OCI-M2 (cell line): ENCODE results near the gene LINC01488.

ENCODE experiments used
- DNase-seq: peaks from one replicate; lab custom pipeline; 2025; ENCODE audit not compliant: unreplicated experiment; lab: John Stamatoyannopoulos, UW

The LINC01488 gene

DNA sequence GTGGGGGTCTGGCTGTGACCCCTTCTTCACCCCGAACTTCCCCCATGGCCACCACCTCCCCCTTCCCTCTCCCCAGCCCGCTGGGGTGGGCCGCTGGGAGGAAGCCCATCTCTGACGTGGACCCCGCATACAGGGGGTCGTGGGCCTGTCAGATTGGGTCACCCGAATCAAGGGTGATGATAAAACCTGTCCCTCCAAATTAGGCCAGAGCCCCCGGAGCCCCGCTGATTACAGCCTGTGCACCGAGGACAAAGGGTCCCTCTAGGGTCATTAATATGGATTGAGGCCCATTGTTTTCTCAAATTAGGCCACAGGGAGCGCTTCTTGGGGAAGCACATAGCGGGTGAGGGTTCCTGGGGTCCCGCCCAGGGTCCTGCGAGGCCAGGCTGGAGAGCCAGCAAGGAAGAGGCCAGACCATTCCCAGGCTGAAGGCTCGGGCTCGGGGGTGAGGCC, 4.9 kb upstream of the LINC01488 start:
- DNase-seq, result no peak

DNA sequence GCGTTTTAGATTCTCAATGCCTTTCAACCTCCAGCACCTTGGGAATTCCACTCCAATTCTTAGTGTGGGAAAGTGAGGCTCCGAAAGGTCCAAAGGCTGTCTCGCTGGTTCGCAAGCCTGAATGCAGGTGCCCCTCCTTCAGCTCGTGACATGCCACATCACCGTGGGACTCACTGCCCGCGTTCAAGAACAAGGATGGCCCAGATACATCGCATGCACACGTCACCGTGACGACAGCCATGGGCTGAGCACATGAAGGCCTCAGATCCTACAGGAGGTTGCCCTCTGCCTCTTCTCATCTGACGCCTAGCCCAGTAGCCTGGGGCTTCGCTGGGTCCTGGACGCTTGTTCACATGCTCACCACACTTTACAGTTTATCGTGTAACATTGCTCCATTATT, 4.4 kb upstream of the LINC01488 start:
- no peak for DNase-seq

DNA sequence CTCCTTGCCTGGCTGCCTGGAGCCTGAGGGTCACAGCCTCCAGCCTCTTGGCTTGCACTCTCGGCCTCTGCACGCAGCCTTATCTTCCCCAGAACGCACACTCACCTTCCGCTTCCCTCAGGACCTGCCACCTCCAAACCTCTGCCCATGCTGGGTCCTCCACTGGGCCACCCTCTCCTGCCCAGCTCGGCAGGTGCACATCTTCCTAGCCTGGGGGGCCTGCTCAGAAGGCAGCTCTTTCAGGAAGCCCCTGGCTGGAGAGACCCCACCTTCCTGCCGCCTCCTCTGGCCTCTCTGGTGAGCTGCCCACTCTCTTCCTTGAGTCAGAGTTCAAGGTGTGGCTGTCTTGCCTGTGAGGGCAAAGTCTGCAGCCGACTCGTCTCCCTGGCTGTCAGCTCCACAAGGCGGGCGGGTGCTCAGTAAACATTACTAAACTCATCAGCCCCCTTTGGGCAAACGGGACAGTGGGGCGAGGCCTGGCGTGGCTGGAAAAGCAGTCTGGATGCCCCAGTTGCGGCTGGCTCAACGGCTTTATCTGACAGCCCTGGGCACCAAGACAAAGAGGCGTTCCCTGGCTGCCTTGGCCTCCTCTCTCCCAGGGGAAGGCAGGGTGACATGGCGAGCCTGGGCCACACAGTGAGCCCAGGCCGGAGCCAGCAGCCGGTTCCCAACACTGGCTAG, 1.7 kb upstream of the LINC01488 start:
- DNase-seq, result no peak

DNA sequence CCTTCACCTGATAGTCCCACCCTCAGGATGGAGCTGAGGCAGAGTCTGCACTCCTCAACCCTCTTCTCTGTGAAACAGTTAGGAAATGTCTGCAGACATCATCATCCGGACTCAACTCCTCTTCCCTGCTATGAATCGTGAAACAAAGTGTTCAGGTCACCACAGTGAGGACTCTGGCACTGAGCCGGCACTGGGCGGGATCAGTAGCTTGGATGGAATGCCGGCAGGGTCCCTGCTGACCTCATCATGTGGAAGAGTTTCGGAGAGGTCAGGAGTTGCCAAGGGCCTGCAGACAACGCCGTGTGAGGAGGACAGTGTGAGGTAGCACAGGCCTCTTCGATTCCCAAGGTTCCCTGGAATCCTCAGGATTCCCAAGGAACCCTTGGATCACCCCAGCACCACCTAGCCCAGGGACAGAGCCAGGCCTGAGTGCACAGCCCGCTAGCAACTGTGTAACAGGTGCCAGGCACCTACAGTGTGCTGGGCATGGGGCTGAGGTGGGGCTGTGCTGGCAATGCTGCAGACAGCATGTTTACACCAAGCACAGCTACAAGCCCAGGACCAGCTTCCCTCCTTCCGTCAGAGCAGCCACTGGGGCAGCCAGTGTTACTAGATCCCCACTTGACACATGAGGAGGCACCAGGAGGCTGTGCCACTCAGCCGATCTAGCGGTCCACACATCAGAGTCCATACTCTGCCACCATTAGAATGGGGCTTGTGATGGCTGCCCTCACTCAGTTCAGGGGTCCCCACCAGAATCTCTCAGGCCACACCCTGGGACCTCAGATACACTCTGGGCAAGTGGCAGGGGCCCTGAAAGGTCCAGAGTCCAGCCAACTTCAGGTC, 693 bp upstream of the LINC01488 start:
- DNase-seq, result no peak

DNA sequence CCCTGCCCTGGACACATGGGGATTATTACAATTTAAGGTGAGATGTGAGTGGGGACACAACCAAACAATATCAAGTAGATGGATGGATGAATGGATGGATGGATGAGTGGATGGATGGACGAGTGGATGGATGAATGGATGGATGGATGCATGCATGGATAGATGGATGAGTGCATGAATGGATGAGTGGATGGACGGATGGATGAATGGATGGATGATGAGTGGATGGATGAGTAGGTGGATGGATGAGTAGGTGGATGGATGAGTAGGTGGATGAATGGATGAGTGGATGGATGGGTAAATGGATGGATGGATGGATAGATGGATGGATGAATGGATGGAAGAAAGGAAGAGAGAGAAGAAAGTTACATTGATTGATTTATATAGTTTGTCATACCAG, 859 bp downstream of the LINC01488 start:
- no peak for DNase-seq

DNA sequence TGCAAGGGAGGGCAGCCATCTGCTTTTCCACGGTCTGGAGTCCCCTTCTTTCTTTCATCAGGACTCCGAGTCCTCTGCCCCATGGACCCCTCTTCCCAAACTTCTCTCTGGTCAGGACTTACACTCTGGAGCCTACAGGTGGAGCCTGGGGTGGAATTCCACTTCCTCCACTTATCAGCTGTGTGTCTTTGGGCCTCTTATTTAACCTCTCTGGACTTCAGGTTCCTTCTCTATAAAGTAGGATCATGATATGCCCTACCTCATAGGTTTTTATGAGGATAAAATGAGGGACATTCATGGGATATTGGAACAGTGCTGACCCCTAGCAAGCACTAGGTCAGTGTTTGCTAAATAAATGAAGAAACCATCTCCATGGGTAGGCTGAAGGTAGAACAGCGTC, 1.7 kb downstream of the LINC01488 start:
- DNase-seq, result no peak

DNA sequence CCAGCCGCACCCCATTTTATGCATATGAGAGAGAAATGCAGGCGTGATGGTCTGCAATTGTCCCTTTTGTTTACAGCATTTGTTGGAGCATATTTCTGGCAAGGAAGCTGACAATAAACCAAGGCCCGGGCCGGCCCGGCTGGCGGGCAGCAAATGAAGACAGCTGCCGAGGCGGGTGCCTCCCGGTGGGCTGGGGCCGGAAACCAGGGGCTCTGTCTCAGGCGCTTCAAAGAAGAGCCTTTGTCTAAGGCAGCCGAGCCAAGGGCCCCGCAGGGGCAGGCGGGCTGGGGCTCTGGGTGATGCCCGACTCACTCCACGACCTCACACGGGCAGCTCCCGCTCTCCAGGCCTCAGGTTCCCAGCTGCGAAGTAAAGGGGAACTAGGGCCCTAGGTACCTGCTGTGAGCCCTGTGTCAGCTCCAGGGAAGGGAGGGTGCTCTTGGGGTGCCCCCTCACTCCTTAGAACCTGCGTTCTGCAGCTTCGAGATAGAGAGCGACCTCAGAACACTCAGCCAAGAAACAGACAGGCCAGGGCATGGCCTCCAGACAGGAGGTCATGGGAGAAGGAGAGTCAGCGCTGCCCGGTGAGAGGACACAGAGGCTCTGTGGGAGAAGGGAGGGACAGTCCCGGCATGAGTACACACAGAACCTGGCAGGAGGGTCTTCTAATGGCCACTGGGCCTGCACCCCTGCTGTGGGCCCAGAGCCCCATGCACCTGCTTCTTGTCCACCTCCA, 2.4 kb downstream of the LINC01488 start:
- no peak for DNase-seq

DNA sequence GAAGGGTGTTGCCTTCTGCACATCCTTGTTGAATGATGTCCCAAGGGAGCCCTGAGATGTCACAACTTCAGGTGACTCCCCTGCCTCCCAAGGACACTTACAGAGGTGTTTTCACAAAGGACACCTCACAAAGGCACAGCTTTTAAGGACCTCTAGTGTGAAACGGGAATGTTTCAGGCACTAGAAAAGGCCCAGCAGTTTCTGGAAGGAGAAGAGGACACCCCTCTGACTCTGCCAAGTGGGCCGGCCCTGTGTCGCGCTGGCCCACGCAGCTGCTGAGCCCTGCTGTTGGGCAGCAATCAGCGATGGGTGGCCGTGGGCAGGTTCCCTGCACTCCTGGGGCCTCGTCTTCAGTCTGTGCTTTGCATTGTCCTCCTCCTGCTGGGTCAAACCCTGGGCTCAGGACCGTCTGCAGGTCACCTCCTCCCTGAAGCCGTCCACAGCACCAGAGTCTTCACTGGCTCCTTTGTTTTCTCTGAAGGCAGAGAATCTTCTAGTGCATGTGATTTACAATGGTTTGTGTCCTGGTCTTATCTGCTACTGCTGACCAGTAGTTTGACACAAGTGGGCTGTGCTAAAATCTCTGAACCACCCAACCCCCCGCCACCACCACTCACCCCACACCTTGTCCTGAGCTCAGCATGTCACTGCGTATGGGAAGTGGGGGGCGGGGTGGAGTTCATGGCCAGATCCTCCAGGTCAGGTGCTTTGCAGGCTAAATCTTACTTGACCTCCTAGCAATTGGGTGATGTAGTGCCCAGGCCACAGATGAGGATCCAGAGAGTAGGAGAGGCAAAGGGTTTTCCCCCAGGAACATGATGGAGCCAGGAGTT, 3.2 kb downstream of the LINC01488 start:
- DNase-seq, result no peak

DNA sequence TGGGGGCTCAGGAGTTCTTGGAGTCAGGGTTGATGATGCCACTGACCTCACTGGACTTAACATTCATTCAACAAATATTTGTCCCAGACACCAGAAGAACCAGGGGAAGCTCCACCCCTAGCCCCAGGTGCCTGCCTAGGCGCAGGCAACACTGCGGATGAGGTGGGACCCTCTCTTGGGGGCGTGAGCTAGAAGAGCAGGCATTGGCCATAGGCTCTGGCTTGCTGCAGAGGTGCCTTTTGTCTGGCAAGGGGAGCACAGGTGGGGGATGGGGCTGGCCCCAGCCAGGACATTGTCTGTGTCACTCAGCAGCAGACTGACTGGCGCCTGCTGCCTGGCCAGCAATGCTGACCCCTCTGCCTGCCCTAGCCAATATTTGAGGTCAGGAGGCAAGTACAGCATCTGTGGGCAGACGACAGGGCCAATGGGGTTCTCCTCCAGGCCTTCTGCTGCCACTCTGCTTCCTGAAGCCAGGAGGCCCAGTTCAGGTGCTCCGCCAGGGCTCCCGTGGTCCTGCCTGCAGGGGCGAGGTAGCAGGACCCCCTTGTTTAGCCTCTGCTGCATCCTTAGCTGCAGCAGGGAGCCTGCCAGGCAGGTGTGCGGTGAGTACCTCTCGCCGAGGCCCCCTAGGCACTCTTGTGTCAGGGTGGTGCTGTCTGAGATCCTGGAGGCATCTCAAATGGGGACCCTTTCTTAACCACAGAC, 4.0 kb downstream of the LINC01488 start:
- no peak for DNase-seq

DNA sequence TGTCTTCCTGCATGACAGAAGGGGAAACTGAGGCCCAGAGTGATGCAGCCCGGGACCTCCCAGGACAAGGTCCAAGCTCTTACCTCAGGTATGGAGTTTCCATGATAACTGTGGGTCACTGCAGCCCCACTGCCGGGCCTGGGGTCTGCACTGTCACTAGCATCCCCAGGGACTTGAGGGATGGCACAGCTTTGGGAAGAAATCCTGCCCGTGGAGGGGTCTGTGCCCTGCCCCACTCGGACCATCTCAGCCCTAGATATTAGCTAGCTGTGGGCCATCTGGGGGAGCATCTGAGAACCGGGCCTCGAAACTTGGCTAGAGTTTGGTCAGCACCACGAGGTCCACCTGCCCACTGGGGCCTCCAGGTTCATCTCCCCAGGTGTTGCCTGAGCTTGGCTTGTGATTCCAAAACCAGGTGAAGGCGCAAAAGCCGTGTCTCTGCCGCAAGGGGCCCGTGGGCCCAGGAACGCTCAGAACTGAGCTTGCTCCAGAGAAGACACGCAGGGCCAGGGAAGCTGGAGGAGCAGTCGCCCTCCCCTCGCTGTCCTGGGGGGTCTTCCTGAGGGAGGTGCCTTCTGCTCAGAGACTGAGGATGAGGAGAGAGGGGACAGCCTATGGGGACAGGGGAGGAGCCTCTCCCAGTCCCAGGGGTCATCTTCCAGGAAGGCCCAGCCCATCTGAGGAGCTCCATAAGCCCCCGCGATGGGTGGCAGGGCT, 4.8 kb downstream of the LINC01488 start:
- DNase-seq, result no peak

DNA sequence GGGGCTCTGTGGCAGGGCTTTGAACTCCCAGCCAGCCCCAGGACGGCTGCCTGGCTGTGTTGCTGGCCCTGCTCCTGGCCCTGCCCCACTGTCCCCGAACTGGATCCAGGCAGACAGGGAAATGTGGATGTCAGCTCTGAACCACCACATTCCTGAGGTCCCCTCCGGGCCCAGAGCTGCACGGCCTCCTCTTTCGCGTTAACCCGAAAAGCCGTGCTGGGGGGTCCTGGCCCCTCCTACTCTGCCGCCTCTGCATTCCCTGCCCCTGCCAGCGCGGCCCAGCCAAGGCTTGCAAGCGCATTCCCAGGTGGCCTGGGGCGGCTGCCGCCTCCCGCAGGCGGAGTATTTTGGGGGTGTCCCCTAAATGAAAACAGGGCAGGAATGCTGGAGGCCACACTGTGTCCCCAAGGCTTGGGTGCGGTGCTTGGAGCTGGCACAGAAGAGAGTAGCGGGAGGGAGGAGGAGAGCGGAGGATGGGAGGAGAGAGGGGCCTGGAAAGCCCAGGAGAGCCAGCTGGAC, 5.4 kb downstream of the LINC01488 start:
- no peak for DNase-seq

DNA sequence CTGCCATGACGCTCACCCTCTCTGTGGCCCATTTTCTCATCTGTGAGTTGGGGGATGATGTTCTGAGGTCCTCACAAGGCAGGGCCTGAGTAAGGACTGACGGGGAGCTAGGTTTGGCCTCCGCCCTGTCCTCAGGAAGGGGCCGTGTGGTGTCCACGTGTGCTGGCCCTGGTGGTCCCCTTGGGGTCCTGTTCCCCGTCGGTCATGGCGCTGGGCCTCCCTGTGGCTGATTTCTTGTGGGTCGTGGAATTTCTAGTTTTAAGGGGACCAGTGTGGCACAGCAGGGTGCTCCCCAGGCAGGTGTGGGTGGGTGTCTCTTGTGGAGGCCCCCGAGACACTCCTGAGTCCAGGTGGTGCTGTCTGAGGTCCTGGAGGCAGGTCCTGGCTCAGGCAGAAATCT, 5.9 kb downstream of the LINC01488 start:
- no peak for DNase-seq

DNA sequence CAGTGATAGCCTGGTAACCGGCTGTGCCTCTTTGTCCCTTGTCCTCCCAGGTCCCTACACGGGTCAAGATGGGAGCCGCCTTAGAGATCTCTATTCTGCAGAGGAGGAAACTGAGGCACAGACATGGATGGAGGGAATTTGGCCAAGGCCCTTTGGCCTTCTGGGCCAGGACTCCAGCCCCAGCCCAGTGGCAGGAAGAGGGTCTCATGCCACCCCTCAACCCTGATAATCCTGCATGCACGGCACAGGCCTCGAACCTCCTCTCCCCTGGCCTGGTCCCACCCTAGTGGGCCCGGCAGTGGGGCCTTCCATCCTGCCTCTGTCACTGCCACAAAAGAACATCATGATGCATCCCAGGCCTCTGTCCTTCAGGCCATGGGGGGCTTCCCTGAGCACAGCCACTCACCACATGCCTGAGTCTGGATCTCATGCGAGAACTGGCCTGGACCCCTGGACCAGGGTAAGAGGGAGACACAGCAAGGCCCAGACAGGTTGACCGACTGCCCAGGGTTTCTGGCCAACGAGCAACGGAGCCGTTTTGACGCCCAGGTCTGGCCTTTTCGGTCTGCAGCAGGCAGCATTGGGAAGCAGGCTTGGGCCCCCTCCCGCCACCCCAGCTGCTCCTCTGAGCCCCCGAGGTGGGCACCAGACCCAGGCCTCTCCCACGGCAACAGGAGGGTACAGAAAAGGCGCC, 6.5 kb downstream of the LINC01488 start:
- DNase-seq, result no peak

DNA sequence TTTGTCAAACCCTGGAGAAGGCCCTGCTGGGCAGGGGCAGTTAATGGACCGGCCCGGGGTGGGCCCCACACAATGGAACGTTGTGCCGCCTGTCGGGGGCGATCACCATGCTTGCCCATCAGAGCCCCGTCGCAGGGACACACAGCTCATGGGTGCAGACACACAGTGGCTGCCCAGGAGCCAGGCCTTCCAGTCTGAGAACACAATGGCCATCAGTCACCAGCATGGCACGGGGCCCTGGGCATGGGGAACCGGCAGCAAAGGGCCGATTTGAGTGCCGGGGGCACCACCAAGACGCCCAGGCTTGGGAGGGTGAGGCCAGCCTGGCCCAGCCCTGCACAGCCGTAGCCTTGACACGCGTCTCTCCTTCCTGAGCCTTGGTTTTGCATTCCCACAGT, 7.1 kb downstream of the LINC01488 start:
- no peak for DNase-seq

DNA sequence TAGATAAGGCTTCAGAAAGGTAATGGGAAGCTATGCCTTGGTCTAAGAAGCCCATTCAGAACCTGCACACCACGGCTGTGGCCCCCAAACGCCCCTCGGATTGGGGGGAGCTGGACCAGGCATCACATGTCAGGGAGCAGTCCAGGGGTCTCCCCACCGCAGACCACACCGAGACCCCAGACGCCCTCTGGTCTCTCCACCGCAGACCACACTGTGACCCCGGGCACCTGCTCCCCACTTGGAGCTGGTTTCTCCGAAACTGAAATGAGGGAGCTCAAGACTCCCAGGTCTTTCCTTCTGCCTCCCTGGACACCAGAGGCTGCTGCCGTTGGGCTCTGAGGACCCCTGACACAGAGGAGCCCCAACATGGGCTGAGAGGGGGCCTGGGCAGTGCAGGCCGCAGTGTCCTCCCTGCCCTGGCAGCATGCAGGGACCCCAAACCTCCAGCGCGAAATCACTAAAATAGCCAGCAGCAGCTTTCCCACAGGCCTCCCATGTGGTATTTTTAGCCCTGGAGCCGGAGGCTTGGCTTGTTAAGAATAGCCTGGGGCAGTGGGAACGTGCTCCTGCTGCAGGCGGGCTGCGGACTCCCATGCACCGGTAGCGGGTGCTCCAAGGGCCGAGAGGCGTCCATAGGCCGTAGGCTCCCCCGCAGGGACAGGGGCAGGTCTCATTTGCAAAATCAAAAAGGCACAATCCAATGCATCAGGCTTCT, 7.7 kb downstream of the LINC01488 start:
- DNase-seq, result no peak

DNA sequence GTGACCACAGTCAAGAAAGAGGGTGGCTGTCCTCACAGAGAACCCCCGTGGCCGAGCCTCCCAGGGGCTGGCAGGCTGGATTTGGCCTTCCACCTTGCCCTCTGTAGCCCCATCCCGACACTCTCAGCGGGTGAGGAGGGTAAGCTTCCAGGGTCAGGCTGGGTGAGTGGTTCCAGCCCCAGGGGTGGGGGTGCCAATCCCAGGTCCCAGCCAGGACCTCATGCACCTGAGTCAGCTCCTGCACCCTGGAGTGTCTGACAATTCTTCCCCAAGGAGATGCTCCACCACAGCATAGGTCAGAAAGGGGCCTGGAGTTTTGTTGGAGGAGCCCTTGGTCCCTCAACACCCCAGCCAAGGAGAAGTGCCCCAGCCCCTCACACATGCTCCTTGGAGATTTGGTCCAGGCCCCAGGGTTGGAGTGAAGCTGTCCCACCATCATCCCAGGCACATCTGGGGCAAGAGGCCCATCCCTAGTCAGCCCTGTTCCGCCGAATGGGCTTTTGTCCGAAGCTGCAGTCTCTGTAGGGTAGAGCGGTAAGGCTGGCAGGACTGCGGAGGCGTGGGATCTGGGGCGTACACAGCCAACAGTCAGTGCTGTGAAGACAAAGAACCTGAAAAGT, 8.4 kb downstream of the LINC01488 start:
- DNase-seq, result no peak

DNA sequence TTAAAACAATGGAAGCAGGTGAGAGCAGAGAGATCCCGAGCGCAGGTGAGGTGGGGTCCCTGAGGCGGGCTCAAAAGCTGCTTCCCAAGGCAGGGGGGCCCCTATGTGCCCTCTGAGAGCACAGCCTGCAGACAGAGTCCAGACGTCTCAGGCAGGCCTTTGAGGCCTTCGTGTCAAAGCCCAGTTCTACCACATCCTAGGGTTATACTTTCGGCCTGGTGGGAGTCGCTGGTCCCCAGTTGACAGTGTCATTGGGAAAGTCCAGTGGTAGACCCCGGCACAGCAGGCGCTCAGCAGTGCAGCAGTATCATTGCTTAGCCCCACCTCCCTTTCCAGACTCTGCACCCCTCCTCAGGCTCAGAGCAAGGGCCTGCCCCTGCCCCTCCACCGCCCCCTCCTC, 9.1 kb downstream of the LINC01488 start:
- no peak for DNase-seq
